Loucy (cell line): Measurements from ENCODE around the gene COMTD1.

Experiments
- CTCF ChIP-seq: fragments of 200-600 bp; sonication (generic); conservative IDR thresholded peaks from 2 replicates; pipeline ENCODE4 v1.5.1; 2014; ENCODE audit warnings: mild to moderate bottlenecking, antibody characterized with exemption, low read length
- EZH2phosphoT487 ChIP-seq: fragments of 200-600 bp; IDR thresholded peaks from 2 replicates; pipeline ENCODE4 v1.6.1; 2018; ENCODE audit warnings: antibody characterized with exemption, mild to moderate bottlenecking, moderate library complexity, borderline replicate concordance

- TF ChIP-seq CTCF (no peak), EZH2phosphoT487 (no peak)
These were observed 28.0 kb upstream of the COMTD1 start for GRCh38 chr10:75263806-75264205.
